GM18498 (cell line): ENCODE results near the gene BATF.

ENCODE experiments used
- ATAC-seq: cut with Tn5 transposase; IDR thresholded peaks from one replicate; pipeline ENCODE4 v1.9.1; 2021; ENCODE audit warnings: mild to moderate bottlenecking, moderate library complexity; ENCODE audit not compliant: unreplicated experiment

BATF gene

GRCh38 chr14:75591987-75592575 lies 69.8 kb downstream of the BATF start:
- no peak for ATAC-seq

GRCh38 chr14:75595226-75595625 lies 73.0 kb downstream of the BATF start:
- no peak for ATAC-seq
